GM12872 (cell line): ENCODE results near the gene TREML4.

Experiments used
- TF ChIP-seq, protein P1 (sequence below): IDR thresholded peaks from 3 replicates; pipeline ENCODE4 v1.5.1; 2011; ENCODE audit warnings: low read depth, mild to moderate bottlenecking, low read length, moderate library complexity; ENCODE audit not compliant: insufficient read depth

TREML4 gene

DNA sequence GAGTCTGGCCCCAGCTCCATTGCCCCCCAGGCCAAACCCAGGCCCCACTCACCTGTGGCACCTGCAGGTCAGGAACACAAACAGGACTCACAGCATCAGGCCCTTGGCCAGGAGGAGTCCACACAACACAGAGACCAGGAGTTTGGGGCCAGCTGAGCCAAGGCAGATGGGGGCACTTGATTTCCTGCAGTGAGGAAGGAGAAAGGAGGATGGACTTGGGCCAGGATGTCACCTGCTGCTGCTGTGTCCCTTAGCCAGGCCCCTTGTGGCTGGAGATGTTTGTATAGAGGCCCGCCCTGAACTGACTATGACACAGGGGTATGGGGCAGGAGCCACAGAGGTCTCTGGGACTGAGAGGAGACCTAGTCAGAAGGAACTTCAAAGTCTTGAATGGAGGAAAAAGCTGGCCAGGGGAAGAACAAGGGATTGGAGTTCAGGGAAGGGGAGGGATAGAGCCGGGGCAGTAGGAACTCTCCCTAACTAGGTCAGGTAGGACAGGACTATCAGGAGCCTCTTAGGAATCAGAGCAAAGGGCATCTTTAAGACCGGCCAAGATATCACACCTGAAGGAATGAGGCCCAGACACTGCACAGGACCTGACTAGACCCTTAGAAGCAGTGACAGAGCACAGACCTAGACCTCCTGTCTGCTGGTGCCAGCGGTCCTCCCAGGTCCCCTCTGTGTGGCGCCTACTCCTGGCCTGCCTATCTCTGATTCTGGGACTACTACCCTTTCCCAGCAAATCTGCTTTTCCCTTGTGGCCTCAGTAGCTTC, 18.4 kb upstream of the TREML4 start:
- TF ChIP-seq, protein P1, sequence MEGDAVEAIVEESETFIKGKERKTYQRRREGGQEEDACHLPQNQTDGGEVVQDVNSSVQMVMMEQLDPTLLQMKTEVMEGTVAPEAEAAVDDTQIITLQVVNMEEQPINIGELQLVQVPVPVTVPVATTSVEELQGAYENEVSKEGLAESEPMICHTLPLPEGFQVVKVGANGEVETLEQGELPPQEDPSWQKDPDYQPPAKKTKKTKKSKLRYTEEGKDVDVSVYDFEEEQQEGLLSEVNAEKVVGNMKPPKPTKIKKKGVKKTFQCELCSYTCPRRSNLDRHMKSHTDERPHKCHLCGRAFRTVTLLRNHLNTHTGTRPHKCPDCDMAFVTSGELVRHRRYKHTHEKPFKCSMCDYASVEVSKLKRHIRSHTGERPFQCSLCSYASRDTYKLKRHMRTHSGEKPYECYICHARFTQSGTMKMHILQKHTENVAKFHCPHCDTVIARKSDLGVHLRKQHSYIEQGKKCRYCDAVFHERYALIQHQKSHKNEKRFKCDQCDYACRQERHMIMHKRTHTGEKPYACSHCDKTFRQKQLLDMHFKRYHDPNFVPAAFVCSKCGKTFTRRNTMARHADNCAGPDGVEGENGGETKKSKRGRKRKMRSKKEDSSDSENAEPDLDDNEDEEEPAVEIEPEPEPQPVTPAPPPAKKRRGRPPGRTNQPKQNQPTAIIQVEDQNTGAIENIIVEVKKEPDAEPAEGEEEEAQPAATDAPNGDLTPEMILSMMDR: no peak

DNA sequence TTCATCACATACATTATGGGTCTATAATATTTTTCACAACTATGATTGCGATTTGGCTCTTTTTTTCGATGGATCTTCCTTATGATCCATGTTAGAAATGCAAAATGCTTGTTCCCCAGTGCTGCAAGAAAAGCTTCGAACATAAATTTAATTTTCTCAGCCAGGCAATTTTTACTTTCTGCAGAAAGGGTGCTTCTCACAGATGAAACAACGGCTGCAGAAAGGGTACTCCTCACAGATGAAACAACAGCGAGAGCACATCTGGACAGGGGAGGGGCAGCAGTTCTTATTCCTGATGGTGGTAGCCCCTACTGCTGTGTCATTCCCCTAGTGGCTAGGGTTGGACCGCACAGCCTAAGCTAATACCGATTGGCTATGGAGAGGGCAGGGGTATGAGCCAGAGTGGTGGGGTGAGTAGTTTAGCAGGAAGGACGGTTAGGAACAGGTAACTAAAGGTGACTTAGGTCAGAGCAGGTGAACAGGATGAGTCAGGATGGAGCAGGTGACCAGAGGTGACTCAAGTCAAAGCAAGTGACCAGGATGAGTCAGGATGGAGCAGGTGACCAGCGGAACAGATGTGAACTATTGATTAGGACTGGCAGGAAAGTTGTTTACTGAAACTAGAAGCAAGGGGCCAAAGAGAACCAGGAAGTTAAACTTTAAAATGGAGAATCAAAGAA, 13.4 kb upstream of the TREML4 start:
- TF ChIP-seq, protein P1: no peak

DNA sequence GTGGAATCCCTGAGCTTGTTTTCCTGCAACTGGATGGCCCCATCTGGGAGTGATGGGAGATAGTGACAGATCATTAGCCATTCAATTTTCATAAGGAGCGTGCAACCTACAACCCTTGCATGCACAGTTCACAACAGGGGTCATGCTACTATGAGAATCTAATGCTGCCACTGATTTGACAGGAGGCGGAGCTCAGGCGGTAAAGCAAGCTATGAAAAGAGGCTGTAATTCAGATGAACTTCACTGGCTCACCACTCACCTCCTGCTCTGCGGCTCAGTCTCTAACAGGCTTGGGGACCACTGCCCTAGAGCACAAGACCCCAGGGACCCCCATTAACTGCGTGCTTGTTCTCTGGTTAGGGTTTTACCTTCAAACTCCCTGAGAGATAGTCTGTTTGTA, 12.4 kb upstream of the TREML4 start:
- TF ChIP-seq, protein P1: no peak

DNA sequence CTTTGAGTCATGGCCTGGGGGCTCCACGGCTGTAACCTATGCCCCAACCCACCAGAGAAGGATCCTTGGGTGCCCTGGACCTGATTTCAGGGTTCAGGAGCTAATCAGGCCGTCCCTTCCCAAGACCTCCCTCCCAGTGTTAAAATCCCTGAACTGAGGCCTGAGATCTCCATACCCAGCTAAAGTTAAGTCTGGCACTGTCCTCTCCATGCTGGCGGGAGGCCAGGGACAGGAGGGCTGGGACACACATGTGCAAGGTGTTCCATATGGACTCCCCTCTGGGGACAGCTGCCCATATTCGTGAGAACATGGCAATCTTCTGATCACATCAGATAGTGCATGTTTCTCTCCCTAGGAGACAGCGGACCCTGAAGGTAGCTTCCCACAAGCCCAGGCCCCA, 11.5 kb upstream of the TREML4 start:
- TF ChIP-seq, protein P1: no peak

DNA sequence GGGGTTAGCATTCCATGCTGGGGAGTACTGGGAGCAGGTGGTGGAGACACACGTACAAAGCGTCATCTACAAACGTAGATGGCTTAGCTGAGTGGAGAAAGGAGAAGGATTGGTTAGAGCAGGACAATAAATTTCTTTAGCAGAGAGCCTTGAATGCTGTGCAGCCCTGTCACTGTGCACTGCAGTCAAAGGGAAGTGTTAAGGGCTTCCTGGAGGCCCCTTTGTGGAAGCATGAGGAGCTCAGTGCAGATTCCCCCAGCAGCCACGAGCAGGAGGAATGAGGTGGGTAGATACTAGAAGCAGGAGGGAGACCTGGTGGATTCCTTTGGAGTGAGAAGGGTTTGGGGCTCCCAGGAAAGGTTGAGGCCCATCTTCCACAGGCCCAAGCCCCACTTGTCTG, 6.1 kb upstream of the TREML4 start:
- TF ChIP-seq, protein P1: no peak

DNA sequence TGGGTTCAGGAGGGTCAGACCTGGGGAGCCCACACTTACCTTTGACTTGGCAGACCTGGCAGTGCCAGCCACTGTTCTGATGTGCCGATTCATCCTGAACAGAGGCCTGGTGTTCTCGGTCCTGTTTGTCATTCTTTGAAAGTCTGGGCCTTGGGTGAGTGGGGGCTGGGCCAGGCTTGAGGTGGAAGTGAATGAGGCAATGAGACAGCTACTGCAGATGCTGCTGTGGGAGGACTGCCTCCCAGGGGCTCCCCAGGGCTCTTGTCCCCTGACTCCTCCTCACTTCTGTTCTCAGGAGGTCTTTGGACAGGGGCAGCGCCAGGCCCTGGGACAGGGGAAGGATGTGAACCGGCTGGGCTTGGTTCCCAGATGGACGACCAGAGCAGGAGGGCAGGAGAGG, 5.6 kb upstream of the TREML4 start:
- TF ChIP-seq, protein P1: no peak

DNA sequence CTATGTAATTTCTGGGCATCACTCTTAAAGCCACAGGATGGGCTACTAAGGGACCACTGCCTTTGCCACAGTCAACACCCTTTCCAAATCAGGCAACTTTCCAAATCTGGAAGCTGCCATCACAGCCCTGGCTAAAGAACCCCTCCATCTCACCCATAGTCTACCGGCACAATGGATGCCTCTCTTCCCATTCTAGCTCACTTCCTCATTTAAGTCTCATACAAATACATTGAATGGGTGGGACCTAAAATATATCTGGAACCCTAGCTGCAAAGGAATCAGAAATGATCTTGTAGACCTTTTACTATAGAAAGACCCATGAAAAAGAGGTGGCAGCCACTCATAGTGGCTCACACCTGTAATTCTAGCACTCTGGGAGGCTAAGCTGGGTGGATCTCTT, 3.3 kb upstream of the TREML4 start:
- TF ChIP-seq, protein P1: no peak
